Liver (tissue), 9 donors: ENCODE measurements around the gene ZDHHC14. TPM values are rescaled to one million over a fixed set of nuclear protein-coding genes. Genes with fewer than 3 reads are reported as not detected.

Experiments used
- DNase-seq: peaks from one replicate; pipeline ENCODE4 v3.0.0-alpha.2; 2017; ENCODE audit warnings: low spot score
- H3K27ac ChIP-seq, 2 donors: one replicate each; pipeline ENCODE4 v1.7.0; 2013; ENCODE audit warnings: inconsistent platforms in 2 of 2, low read length in 2 of 2, control low read depth in 1 of 2, low read depth in 1 of 2, mild to moderate bottlenecking in 1 of 2
- H3K27me3 ChIP-seq, 4 donors: one replicate each; pipeline versions ENCODE4 v1.6.1 to v1.7.0; 2013; ENCODE audit warnings: low read length in 3 of 4, inconsistent platforms in 1 of 4, mild to moderate bottlenecking in 1 of 4, moderate library complexity in 1 of 4; ENCODE audit not compliant: control insufficient read depth in 4 of 4, insufficient read depth in 4 of 4
- H3K36me3 ChIP-seq, 4 donors: one replicate each; pipeline versions ENCODE4 v1.6.1 to v1.7.0; 2013; ENCODE audit warnings: low read length in 3 of 4, mild to moderate bottlenecking in 3 of 4, low read depth in 1 of 4, moderate library complexity in 1 of 4; ENCODE audit not compliant: control insufficient read depth in 4 of 4, insufficient read depth in 3 of 4
- H3K4me1 ChIP-seq, 4 donors: one replicate each; pipeline versions ENCODE4 v1.6.1 to v1.7.0; 2013; ENCODE audit warnings: low read length in 3 of 4, mild to moderate bottlenecking in 3 of 4, moderate library complexity in 1 of 4; ENCODE audit not compliant: control insufficient read depth in 4 of 4, insufficient read depth in 4 of 4
- H3K4me3 ChIP-seq, 3 donors: one replicate each; pipeline versions ENCODE4 v1.6.1 to v1.7.0; 2013; ENCODE audit warnings: low read length in 3 of 3, control low read depth in 1 of 3, low read depth in 1 of 3, mild to moderate bottlenecking in 1 of 3
- H3K9ac ChIP-seq, 2 donors: one replicate each; pipeline ENCODE4 v1.7.0; 2013; ENCODE audit warnings: low read length in 2 of 2, mild to moderate bottlenecking in 2 of 2, moderate library complexity in 2 of 2, control low read depth in 1 of 2, low read depth in 1 of 2
- H3K9me3 ChIP-seq, 4 donors: one replicate each; pipeline versions ENCODE4 v1.6.1 to v1.7.0; 2013; ENCODE audit warnings: low read length in 3 of 4; ENCODE audit not compliant: control insufficient read depth in 4 of 4
- EGR1 ChIP-seq, 2 donors: IDR thresholded peaks; 2 replicates each; pipeline ENCODE4 v1.6.1; 2016 to 2018; ENCODE audit warnings: antibody characterized with exemption in 2 of 2, low read depth in 2 of 2
- FOXA1 ChIP-seq: IDR thresholded peaks from 2 replicates; pipeline ENCODE4 v1.6.1; 2016; ENCODE audit warnings: antibody characterized with exemption
- FOXA2 ChIP-seq: IDR thresholded peaks from 2 replicates; pipeline ENCODE4 v1.6.1; 2016; ENCODE audit warnings: antibody characterized with exemption
- GABPA ChIP-seq, 2 donors: IDR thresholded peaks in 1 of 2; conservative IDR thresholded peaks in 1 of 2; 2 replicates each; pipeline ENCODE4 v1.6.1; 2016; ENCODE audit warnings: antibody characterized with exemption in 2 of 2, mild to moderate bottlenecking in 1 of 2, moderate library complexity in 1 of 2
- HNF4A ChIP-seq, 2 donors: conservative IDR thresholded peaks; 2 replicates each; pipeline ENCODE4 v1.6.1; 2016; ENCODE audit warnings: antibody characterized with exemption in 2 of 2, mild to moderate bottlenecking in 2 of 2
- HNF4G ChIP-seq: IDR thresholded peaks from 2 replicates; pipeline ENCODE4 v1.6.1; 2016; ENCODE audit warnings: antibody characterized with exemption
- JUND ChIP-seq, 2 donors: IDR thresholded peaks; 2 replicates each; pipeline ENCODE4 v1.6.1; 2016; ENCODE audit warnings: antibody characterized with exemption in 2 of 2
- NR2F2 ChIP-seq: IDR thresholded peaks from 2 replicates; pipeline ENCODE4 v1.6.1; 2016; ENCODE audit warnings: antibody characterized with exemption
- RAD21 ChIP-seq, 2 donors: IDR thresholded peaks; 2 replicates each; pipeline ENCODE4 v1.6.1; 2016; ENCODE audit warnings: antibody characterized with exemption in 2 of 2, mild to moderate bottlenecking in 2 of 2
- RXRA ChIP-seq, 2 donors: IDR thresholded peaks; 2 replicates each; pipeline ENCODE4 v1.6.1; 2017 to 2018; ENCODE audit warnings: antibody characterized with exemption in 2 of 2, mild to moderate bottlenecking in 1 of 2
- SP1 ChIP-seq: IDR thresholded peaks from 2 replicates; pipeline ENCODE4 v1.6.1; 2018; ENCODE audit warnings: antibody characterized with exemption, mild to moderate bottlenecking
- TAF1 ChIP-seq: conservative IDR thresholded peaks from 2 replicates; pipeline ENCODE4 v1.6.1; 2016; ENCODE audit warnings: antibody characterized with exemption, mild to moderate bottlenecking
- YY1 ChIP-seq: IDR thresholded peaks from 2 replicates; pipeline ENCODE4 v1.6.1; 2016; ENCODE audit warnings: antibody characterized with exemption, mild to moderate bottlenecking
- WGBS: extraction: QIAGEN DNeasy Blood & Tissue Kit; methylation state at CpG from one replicate; pipeline ENCODE4 v1.1.7; 2013; 5-methylcytosine and 5-hydroxymethylcytosine counted together
- polyA plus RNA-seq, 2 donors: library from polyadenylated mRNA; stranded (reverse) in 1 of 2; unstranded in 1 of 2; fragments of 200-250 nt in 1 of 2; fragments of >200 nt in 1 of 2; fragmentation: Nextera tagmentation in 1 of 2; extraction: Ambion mirVana in 1 of 2; gene quantifications; one replicate each; pipeline versions ENCODE4 v1.2.1 to v1.2.3, GENCODE V29; 2013 to 2015
- total RNA-seq, 2 donors: library from RNA; depleted of rRNA; stranded (reverse); fragments of >200 nt; gene quantifications; one replicate each; pipeline ENCODE4 v1.2.3, GENCODE V29; 2014
- TF ChIP-seq, protein P1 (sequence below): IDR thresholded peaks from 2 replicates; pipeline ENCODE4 v1.6.1; 2016; ENCODE audit warnings: antibody characterized with exemption
- TF ChIP-seq, protein P2 (sequence below): IDR thresholded peaks from 2 replicates; pipeline ENCODE4 v1.6.1; 2016; ENCODE audit warnings: antibody characterized with exemption, mild to moderate bottlenecking
- TF ChIP-seq, protein P3 (sequence below): IDR thresholded peaks from 2 replicates; pipeline ENCODE4 v1.6.1; 2016; ENCODE audit warnings: antibody characterized with exemption
- TF ChIP-seq, protein P4 (sequence below): fragments of 150-350 bp; IDR thresholded peaks from 2 replicates; pipeline ENCODE4 v1.5.1; 2017; ENCODE audit warnings: improper control_type of control experiment, low read depth, low read length; ENCODE audit not compliant: missing input control
- donor health status: healthy.
- donor health status: healthy.
- donor health status: healthy.
- donor health status: healthy.
- donor health status: healthy.

ZDHHC14 gene
- total and polyA plus RNA-seq, 4 donors, result 4.4 to 11.7 (median 8.4) TPM

DNA sequence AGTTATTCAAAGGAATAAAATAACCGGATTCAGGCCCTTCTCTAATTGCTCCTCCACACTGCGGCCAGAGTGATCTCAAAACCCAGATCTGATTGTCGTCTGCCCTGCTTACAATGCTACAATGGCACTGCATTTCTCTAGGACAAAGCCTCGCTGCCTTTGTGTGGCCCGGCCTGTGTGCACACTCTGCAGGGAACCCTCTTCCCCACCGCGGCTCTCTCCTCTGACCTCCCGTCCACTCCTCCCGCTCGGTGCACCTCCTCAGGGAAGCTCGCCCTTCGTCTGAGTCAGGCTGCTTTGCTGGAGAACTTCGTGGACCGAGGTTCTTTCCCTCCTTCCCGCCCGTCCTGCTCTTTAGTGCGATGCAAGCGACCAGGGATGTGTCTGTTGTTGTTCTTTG is 340.4 kb downstream of the ZDHHC14 start:
- H3K27me3 ChIP-seq, result no peaks in the 10 kb centered on the region
- H3K27ac ChIP-seq, result no peak overlapping the region
- TF ChIP-seq, protein P1, sequence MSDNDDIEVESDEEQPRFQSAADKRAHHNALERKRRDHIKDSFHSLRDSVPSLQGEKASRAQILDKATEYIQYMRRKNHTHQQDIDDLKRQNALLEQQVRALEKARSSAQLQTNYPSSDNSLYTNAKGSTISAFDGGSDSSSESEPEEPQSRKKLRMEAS, result no peak
- TF ChIP-seq, protein P2, sequence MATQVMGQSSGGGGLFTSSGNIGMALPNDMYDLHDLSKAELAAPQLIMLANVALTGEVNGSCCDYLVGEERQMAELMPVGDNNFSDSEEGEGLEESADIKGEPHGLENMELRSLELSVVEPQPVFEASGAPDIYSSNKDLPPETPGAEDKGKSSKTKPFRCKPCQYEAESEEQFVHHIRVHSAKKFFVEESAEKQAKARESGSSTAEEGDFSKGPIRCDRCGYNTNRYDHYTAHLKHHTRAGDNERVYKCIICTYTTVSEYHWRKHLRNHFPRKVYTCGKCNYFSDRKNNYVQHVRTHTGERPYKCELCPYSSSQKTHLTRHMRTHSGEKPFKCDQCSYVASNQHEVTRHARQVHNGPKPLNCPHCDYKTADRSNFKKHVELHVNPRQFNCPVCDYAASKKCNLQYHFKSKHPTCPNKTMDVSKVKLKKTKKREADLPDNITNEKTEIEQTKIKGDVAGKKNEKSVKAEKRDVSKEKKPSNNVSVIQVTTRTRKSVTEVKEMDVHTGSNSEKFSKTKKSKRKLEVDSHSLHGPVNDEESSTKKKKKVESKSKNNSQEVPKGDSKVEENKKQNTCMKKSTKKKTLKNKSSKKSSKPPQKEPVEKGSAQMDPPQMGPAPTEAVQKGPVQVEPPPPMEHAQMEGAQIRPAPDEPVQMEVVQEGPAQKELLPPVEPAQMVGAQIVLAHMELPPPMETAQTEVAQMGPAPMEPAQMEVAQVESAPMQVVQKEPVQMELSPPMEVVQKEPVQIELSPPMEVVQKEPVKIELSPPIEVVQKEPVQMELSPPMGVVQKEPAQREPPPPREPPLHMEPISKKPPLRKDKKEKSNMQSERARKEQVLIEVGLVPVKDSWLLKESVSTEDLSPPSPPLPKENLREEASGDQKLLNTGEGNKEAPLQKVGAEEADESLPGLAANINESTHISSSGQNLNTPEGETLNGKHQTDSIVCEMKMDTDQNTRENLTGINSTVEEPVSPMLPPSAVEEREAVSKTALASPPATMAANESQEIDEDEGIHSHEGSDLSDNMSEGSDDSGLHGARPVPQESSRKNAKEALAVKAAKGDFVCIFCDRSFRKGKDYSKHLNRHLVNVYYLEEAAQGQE, result no peak
- TF ChIP-seq RAD21 (IDR thresholded peaks at IDR 0.05) (no peak), HNF4A (conservative IDR thresholded peaks at IDR 0.05) (no peak), HNF4G (no peak), GABPA (IDR thresholded peaks at IDR 0.05 in 1 of 2, conservative IDR thresholded peaks at IDR 0.05 in 1 of 2) (no peak), YY1 (no peak), NR2F2 (no peak), RXRA (IDR thresholded peaks at IDR 0.05) (no peak)
- TF ChIP-seq, protein P3, sequence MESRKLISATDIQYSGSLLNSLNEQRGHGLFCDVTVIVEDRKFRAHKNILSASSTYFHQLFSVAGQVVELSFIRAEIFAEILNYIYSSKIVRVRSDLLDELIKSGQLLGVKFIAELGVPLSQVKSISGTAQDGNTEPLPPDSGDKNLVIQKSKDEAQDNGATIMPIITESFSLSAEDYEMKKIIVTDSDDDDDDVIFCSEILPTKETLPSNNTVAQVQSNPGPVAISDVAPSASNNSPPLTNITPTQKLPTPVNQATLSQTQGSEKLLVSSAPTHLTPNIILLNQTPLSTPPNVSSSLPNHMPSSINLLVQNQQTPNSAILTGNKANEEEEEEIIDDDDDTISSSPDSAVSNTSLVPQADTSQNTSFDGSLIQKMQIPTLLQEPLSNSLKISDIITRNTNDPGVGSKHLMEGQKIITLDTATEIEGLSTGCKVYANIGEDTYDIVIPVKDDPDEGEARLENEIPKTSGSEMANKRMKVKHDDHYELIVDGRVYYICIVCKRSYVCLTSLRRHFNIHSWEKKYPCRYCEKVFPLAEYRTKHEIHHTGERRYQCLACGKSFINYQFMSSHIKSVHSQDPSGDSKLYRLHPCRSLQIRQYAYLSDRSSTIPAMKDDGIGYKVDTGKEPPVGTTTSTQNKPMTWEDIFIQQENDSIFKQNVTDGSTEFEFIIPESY, result no peak
- no peak overlapping the region for H3K4me3 ChIP-seq
- H3K9ac ChIP-seq, result no peak overlapping the region
- no peaks in the 10 kb centered on the region for H3K4me1 ChIP-seq
- no peak for DNase-seq
- no peaks in the 10 kb centered on the region for H3K9me3 ChIP-seq
- WGBS, result 83% methylated on average over 18 of the region's 18 CpGs
- H3K36me3 ChIP-seq, result no peaks in the 10 kb centered on the region

DNA sequence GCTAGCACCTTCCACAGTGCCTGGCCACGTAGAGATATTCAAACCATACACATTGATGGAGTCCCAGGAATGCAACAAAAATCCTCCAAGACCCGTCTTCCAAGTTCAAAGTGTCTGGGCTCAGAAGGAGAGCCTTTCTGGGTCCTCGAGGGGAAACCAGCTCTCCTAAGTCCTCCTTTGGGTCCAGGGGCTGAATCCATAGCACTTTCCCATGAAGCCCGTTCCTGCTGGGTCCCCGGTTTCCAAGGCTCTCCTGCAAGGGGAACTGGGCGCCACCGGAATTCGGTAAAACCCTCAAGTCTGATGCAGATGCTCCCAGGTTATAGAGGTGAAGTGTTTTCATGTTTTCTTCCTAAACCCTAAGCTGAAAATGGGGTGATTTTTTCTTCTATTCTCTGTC is 340.8 kb downstream of the ZDHHC14 start:
- H3K36me3 ChIP-seq, result no peaks in the 10 kb centered on the region
- no peak overlapping the region for H3K9ac ChIP-seq
- no peaks in the 10 kb centered on the region for H3K27me3 ChIP-seq
- 92% methylated on average over 8 of the region's 8 CpGs for WGBS
- no peaks in the 10 kb centered on the region for H3K4me1 ChIP-seq
- TF ChIP-seq, protein P1, result no peak
- TF ChIP-seq JUND (IDR thresholded peaks at IDR 0.05), result no peak
- TF ChIP-seq, protein P4, sequence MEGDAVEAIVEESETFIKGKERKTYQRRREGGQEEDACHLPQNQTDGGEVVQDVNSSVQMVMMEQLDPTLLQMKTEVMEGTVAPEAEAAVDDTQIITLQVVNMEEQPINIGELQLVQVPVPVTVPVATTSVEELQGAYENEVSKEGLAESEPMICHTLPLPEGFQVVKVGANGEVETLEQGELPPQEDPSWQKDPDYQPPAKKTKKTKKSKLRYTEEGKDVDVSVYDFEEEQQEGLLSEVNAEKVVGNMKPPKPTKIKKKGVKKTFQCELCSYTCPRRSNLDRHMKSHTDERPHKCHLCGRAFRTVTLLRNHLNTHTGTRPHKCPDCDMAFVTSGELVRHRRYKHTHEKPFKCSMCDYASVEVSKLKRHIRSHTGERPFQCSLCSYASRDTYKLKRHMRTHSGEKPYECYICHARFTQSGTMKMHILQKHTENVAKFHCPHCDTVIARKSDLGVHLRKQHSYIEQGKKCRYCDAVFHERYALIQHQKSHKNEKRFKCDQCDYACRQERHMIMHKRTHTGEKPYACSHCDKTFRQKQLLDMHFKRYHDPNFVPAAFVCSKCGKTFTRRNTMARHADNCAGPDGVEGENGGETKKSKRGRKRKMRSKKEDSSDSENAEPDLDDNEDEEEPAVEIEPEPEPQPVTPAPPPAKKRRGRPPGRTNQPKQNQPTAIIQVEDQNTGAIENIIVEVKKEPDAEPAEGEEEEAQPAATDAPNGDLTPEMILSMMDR, result no peak
- TF ChIP-seq SP1, result no peak
- TF ChIP-seq FOXA2, result no peak
- no peak for TF ChIP-seq RXRA (IDR thresholded peaks at IDR 0.05)
- TF ChIP-seq, protein P2, result no peak
- TF ChIP-seq EGR1 (IDR thresholded peaks at IDR 0.05; ENCODE audit: low read depth in 2 of 2), result no peak
- no peak for TF ChIP-seq RAD21 (IDR thresholded peaks at IDR 0.05)
- no peak for TF ChIP-seq NR2F2
- no peak for TF ChIP-seq HNF4G
- no peak for TF ChIP-seq FOXA1
- TF ChIP-seq TAF1, result no peak
- no peaks in the 10 kb centered on the region for H3K9me3 ChIP-seq
- no peak overlapping the region for H3K27ac ChIP-seq
- no peak for DNase-seq
- H3K4me3 ChIP-seq, result no peak overlapping the region
